Measurements from ENCODE around the gene LNX1.
"Not testable (repeated sequence)": the region's sequence is repeated elsewhere in the genome, so short reads cannot be mapped to it uniquely, and the experiment has no call there.

DNA sequence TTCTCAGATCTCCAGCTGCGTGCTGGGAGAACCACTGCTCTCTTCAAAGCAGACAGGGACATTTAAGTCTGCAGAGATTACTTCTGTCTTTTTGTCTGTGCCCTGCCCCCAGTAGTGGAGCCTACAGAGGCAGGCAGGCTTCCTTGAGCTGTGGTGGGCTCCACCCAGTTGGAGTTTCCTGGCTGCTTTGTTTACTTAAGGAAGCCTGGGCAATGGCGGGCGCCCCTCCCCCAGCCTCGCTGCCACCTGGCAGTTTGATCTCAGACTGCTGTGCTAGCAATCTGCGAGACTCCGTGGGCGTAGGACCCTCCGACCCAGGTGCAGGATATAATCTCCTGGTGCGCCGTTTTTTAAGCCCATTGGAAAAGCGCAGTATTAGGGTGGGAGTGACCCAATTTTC lies 181.8 kb downstream of the LNX1 start:
- TF ChIP-seq, protein P1, sequence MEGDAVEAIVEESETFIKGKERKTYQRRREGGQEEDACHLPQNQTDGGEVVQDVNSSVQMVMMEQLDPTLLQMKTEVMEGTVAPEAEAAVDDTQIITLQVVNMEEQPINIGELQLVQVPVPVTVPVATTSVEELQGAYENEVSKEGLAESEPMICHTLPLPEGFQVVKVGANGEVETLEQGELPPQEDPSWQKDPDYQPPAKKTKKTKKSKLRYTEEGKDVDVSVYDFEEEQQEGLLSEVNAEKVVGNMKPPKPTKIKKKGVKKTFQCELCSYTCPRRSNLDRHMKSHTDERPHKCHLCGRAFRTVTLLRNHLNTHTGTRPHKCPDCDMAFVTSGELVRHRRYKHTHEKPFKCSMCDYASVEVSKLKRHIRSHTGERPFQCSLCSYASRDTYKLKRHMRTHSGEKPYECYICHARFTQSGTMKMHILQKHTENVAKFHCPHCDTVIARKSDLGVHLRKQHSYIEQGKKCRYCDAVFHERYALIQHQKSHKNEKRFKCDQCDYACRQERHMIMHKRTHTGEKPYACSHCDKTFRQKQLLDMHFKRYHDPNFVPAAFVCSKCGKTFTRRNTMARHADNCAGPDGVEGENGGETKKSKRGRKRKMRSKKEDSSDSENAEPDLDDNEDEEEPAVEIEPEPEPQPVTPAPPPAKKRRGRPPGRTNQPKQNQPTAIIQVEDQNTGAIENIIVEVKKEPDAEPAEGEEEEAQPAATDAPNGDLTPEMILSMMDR (IDR thresholded peaks at IDR 0.05): not testable (repeated sequence)
- not testable (repeated sequence) for TF ChIP-seq POLR2A, EP300, POLR2AphosphoS5 (IDR thresholded peaks at IDR 0.05)

Measured in suprapubic skin (tissue), 4 donors.